Caki2 (cell line): ENCODE measurements around the gene SPDYE6. TPM values are rescaled to one million over a fixed set of nuclear protein-coding genes. Genes with fewer than 3 reads are reported as not detected.
"Not testable (repeated sequence)": the region's sequence is repeated elsewhere in the genome, so short reads cannot be mapped to it uniquely, and the experiment has no call there.

ENCODE experiments used
- DNase-seq: peaks from one replicate; pipeline ENCODE4 v3.0.0-alpha.2; 2015; ENCODE audit warnings: low read depth
- in situ Hi-C: cut with HindIII; loops from 2 replicates; pipeline ENCODE4 v1.10.0; 2016; ENCODE audit warnings: low sequenced_read_pairs, low pct_unique_long_range_greater_than_20kb, mixed read lengths
- total RNA-seq: library from RNA; depleted of rRNA; stranded (reverse); fragments of >200 nt; shearing (Covaris generic); gene quantifications from 2 replicates; pipeline ENCODE4 v1.2.3, GENCODE V29; 2014; ENCODE audit warnings: low replicate concordance; rRNA removed

SPDYE6 gene
- total RNA-seq, 1 experiment from 2014 or later = not detected

DNA sequence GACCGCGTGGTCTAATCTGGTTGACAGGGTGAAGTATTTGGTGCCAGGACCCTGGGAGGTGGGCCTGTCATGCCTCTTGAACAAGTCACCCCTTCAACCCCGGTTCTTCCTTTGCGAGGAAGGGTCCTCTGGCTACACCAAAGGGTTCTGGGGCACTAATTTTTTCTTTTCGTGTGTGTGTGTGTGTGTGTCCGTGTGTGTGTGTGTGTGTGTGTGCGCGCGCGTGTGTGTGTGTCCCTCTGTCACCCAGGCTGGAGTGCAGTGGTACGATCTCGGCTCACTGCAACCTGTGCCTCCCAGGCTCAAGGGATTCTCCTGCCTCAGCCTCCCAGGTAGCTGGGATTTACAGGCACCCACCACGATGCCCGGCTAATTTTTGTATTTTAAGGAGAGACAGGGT is 54.9 kb downstream of the SPDYE6 start:
- in situ Hi-C loops = not testable (repeated sequence)

DNA sequence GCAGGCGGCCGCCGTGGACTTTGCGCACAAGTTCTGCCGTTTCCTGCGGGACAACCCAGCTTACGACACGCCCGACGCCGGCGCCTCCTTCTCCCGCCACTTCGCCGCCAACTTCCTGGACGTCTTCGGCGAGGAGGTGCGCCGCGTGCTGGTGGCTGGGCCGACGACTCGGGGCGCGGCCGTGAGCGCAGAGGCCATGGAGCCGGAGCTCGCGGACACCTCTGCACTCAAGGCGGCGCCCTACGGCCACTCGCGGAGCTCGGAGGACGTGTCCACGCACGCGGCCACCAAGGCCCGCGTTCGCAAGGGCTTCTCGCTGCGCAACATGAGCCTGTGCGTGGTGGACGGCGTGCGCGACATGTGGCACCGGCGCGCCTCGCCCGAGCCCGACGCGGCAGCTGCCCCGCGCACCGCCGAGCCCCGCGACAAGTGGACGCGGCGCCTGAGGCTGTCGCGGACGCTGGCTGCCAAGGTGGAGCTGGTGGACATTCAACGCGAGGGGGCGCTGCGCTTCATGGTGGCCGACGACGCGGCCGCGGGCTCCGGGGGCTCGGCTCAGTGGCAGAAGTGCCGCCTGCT is 55.5 kb downstream of the SPDYE6 start:
- in situ Hi-C loops = no loop called here
- DNase-seq = no peak

More for the DNA sequence above, 54.9 kb downstream of the SPDYE6 start:
- not testable (repeated sequence) for DNase-seq

DNA sequence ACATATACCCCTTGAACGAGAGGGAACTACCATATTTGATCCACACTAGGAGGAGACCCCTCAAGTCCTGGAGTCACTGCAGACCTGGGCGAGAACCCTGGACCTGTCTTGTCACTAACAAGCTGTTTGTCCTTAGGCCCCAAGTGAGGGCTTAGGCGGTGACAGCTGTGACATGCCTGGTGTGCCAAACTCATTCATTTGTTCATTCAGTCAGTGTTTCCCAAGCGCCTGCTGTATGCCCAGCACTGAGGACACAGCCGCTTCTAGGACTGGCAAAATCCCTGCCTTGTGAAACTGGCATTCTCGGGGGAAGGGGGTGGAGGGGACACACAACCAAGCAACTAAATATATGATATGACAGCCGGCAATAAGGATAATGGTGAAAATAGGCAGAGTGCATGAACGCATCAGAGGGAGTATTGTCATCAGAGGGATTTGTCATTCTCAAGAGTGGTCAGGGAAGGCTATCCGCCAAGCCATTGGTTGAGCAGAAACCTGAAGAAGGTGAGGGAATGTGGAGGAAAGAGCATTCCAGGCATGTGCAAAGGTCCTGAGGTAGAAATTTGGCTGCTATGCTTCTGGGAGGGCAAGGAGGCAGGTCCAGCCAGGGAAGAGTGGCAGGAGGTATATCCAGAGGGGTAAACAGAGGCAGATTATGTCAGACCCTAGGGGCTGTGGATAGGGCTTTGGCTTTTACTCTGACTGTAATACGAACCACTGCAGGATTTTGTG is 58.6 kb downstream of the SPDYE6 start:
- in situ Hi-C loops = no loop called here
- DNase-seq = no peak

DNA sequence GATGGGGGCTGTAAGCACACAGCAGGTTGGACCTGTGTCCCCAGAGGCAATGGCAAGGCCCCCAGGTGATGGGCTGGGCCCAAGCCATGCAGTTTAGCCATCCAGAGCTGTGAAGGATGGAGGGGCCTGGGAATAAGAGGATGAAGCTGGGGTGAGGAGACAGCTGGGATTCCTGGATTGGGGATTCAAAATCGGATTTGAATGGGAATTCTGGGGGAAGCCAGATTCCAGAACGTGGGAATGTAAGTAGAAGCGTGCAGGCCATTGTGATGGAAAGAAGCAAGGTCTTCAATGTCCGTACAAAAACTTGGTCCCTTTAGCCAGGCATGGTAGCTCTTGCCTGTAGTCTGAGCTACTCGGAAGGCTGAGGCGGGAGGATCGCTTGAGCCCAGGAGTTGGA is 59.7 kb downstream of the SPDYE6 start:
- no peak for DNase-seq
- in situ Hi-C loops = no loop called here

DNA sequence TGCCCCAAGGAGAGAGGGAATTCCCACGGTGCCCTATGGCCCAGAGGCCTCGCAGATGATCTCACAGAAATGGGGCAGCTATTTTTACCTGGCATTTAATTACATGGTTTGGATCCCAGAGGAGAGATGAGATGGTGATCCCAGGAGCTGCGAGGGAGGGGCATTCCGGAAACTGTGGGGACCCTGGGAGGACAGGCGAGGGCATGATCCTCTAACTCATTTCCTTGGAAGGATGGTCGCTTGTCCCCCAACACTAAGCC is 60.1 kb downstream of the SPDYE6 start:
- in situ Hi-C loops = no loop called here
- DNase-seq = no peak

Other genes with a start within 250 kb of the SPDYE6 start
- gene SH2B2, start 69.6 kb downstream of the SPDYE6 start, total RNA-seq = 7.0 and 16.5 TPM in 2 replicates
- gene PRKRIP1, start 39.9 kb upstream of the SPDYE6 start, total RNA-seq = 26.1 and 26.2 TPM in 2 replicates
- gene ORAI2, start 77.1 kb upstream of the SPDYE6 start, total RNA-seq = 76.0 and 106 TPM in 2 replicates
- 15.6 and 49.2 TPM in 2 replicates for gene ALKBH4, start 108.4 kb upstream of the SPDYE6 start, total RNA-seq
- 35.4 and 47.4 TPM in 2 replicates for gene LRWD1, start 108.5 kb upstream of the SPDYE6 start, total RNA-seq
- gene POLR2J, start 122.5 kb upstream of the SPDYE6 start, total RNA-seq = 40.3 and 53.0 TPM in 2 replicates
- gene RASA4B, start 161.3 kb upstream of the SPDYE6 start, total RNA-seq = 1.2 and 2.2 TPM in 2 replicates
- gene UPK3BL2, start 187.3 kb upstream of the SPDYE6 start, total RNA-seq = 27.6 TPM in 1 of 2 replicates, not detected in the other
- gene SPDYE2, start 194.8 kb upstream of the SPDYE6 start, total RNA-seq = not detected in 2 replicates
- gene POLR2J3, start 216.1 kb upstream of the SPDYE6 start, total RNA-seq = 4.3 and 16.9 TPM in 2 replicates